ENCODE measurements around the gene TSR3. TPM values are rescaled to one million over a fixed set of nuclear protein-coding genes. Genes with fewer than 3 reads are reported as not detected.

Gene TSR3
- total RNA-seq, 1 experiment from 2014 or later = 20.1 TPM

DNA sequence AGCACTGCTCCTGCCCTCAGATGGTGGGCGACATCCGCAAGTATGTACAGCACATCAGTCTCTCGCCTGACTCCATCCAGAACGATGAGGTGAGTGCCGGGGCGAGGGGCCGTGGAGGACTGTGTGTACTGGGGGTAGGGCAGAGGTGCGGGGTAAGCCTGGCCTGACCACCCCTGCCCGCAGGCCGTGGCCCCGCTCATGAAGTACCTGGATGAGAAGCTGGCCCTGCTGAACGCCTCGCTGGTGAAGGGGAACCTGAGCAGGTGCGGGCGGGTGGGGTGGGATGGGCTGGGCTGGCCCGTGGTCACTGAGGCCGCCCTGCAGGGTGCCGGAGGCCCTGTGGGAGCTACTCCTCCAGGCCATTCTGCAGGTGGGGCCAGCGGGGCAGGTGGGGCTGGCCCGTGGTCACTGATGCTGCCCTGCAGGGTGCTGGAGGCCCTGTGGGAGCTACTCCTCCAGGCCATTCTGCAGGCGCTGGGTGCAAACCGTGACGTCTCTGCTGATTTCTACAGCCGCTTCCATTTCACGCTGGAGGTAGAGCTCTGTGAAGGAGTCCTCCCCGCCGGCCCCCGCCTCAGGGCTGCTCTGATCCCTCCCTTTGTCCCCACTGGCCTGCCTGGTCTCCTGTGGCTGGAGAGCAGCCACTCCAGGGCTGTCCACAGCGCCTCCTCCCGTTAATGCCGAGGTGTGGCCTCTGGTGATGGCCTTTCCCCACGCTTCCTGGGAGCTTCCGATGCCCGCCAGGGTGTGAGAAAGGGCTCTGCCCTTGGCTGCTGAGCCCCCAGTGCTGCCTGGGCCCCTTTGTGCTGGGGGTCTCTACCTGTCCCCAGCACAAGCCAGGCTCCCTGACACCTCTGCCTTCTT, 5.0 kb downstream of the TSR3 start:
- no peaks in the 10 kb centered on the region for H3K9me2 ChIP-seq (replicated peaks; ENCODE audit: insufficient read depth, low read length)
- no peaks in the 10 kb centered on the region for H3K9me3 ChIP-seq (ENCODE audit: low read length)
- no peak overlapping the region for H3K9ac ChIP-seq (ENCODE audit: low read length)
- peaks cover 26% of the 10 kb centered on the region for H3K4me1 ChIP-seq (ENCODE audit: low read length)
- peaks cover 15% of the 10 kb centered on the region for H3K79me2 ChIP-seq (ENCODE audit: low read length)
- no peak overlapping the region for H2AFZ ChIP-seq (ENCODE audit: low read length)
- H3K36me3 ChIP-seq (ENCODE audit: insufficient read depth, low read length) = no peaks in the 10 kb centered on the region
- H4K20me1 ChIP-seq (ENCODE audit: insufficient read depth, low read depth, low read length) = peaks cover 21% of the 10 kb centered on the region; the same call in 1 of the 2 replicates
- DNase-seq = no peak
- no peak overlapping the region for H3K27ac ChIP-seq (ENCODE audit: low read length)
- H3K27me3 ChIP-seq (ENCODE audit: low read length) = no peaks in the 10 kb centered on the region
- no peak overlapping the region for H3K4me2 ChIP-seq (ENCODE audit: low read depth, low read length, poor library complexity, severe bottlenecking)
- no peak overlapping the region for H3K4me3 ChIP-seq (ENCODE audit: low read length)

DNA sequence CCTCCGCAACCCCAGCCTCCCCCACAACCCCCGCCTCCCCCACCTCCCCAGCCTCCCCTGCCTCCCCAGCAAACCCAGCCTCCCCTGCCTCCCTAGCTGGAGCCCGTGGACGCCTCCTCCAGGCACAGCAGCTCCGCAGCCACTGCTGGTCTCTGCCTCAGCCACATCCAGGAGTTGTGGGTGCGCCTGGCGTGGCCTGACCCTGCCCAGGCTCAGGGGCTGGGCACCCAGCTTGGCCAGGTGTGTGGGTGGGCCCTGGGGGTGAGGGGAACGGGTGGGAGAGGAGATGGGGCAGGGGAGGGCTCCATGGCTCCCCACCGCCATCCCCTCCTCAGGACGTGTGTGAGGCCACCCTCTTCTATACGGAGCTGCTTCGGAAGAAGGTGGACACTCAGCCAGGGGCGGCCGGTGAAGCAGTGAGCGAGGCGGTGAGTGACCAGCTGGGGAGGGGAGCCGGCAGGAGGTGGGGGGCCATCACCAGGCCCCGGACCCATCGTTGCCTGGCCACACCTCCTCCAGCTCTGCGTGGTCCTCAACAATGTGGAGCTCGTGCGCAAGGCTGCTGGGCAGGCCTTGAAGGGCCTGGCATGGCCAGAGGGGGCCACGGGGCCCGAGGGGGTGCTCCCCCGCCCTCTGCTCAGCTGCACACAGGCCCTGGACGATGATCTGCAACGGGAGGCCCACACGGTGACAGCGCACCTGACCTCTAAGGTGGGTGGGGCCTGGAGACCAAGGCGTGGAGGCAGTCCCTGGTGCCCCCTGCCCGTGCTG, 5.8 kb downstream of the TSR3 start:
- H3K36me3 ChIP-seq (ENCODE audit: insufficient read depth, low read length) = no peaks in the 10 kb centered on the region
- H3K27me3 ChIP-seq (ENCODE audit: low read length) = no peaks in the 10 kb centered on the region
- H3K4me3 ChIP-seq (ENCODE audit: low read length) = no peak overlapping the region
- H3K4me2 ChIP-seq (ENCODE audit: low read depth, low read length, poor library complexity, severe bottlenecking) = no peak overlapping the region
- no peak overlapping the region for H3K9ac ChIP-seq (ENCODE audit: low read length)
- no peak for DNase-seq
- H3K79me2 ChIP-seq (ENCODE audit: low read length) = peaks cover 8% of the 10 kb centered on the region
- no peak overlapping the region for H3K27ac ChIP-seq (ENCODE audit: low read length)
- H3K4me1 ChIP-seq (ENCODE audit: low read length) = peaks cover 23% of the 10 kb centered on the region
- no peak overlapping the region for H2AFZ ChIP-seq (ENCODE audit: low read length)
- H3K9me2 ChIP-seq (replicated peaks; ENCODE audit: insufficient read depth, low read length) = no peaks in the 10 kb centered on the region
- peaks cover 18% of the 10 kb centered on the region; the same call in 1 of the 2 replicates for H4K20me1 ChIP-seq (ENCODE audit: insufficient read depth, low read depth, low read length)
- H3K9me3 ChIP-seq (ENCODE audit: low read length) = no peaks in the 10 kb centered on the region

DNA sequence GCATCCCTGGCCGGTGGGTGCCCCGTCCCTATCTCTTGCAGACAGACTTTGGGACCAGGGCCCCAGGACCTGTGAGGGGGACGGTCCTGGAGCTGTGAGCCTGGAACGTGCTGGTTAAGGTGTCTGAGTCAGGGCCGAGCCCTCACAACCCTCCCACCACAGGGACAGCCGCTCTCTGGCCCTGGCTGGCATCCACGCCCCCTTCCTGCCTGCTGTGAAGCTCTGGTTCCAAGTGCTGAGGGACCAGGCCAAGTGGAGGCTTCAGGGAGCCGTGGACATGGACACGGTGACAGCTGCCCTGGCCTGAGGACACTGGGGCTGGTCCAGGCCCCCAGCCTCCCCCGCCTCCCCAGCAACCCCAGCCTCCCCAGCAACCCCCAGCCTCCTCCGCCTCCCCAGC, 6.6 kb downstream of the TSR3 start:
- H3K4me2 ChIP-seq (ENCODE audit: low read depth, low read length, poor library complexity, severe bottlenecking) = no peak overlapping the region
- H3K4me3 ChIP-seq (ENCODE audit: low read length) = no peak overlapping the region
- peaks cover under 1% of the 10 kb centered on the region; the same call in 1 of the 2 replicates for H3K79me2 ChIP-seq (ENCODE audit: low read length)
- no peak overlapping the region for H3K9ac ChIP-seq (ENCODE audit: low read length)
- H2AFZ ChIP-seq (ENCODE audit: low read length) = no peak overlapping the region
- H3K4me1 ChIP-seq (ENCODE audit: low read length) = peaks cover 16% of the 10 kb centered on the region
- H3K9me2 ChIP-seq (replicated peaks; ENCODE audit: insufficient read depth, low read length) = no peaks in the 10 kb centered on the region
- no peaks in the 10 kb centered on the region for H3K9me3 ChIP-seq (ENCODE audit: low read length)
- peaks cover 14% of the 10 kb centered on the region; the same call in 1 of the 2 replicates for H4K20me1 ChIP-seq (ENCODE audit: insufficient read depth, low read depth, low read length)
- H3K36me3 ChIP-seq (ENCODE audit: insufficient read depth, low read length) = no peaks in the 10 kb centered on the region
- H3K27ac ChIP-seq (ENCODE audit: low read length) = no peak overlapping the region
- H3K27me3 ChIP-seq (ENCODE audit: low read length) = no peaks in the 10 kb centered on the region
- DNase-seq = no peak

DNA sequence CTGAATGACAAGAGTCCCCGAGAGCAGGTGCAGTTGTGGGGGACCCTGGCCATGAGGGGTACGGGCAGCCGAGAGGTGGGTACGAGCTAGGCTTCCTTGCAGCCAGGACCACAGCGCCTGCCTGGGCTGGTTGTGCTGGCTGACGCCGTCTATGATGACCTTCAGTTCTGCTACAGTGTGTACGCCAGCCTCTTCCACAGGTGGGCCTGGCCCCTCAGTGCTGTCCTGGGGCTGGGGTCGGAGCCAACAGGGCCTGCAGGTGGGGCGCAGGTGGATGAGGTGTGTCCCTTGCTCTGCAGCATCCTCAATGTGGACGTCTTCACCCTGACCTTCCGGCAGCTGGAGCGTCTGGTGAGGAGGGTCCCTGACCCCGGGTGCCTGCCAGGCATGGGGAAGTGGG, 7.2 kb downstream of the TSR3 start:
- no peak for DNase-seq
- Histone ChIP-seq H3K27me3 (ENCODE audit: low read length) (no peaks in the 10 kb centered on the region), H4K20me1 (ENCODE audit: insufficient read depth, low read depth, low read length) (peaks cover 14% of the 10 kb centered on the region; the same call in 1 of the 2 replicates), H3K4me2 (ENCODE audit: low read depth, low read length, poor library complexity, severe bottlenecking) (no peak overlapping the region), H3K4me3 (ENCODE audit: low read length) (no peak overlapping the region), H3K9ac (ENCODE audit: low read length) (no peak overlapping the region), H3K79me2 (ENCODE audit: low read length) (no peaks in the 10 kb centered on the region), H3K36me3 (ENCODE audit: insufficient read depth, low read length) (no peaks in the 10 kb centered on the region), H3K4me1 (ENCODE audit: low read length) (peaks cover 16% of the 10 kb centered on the region), H3K27ac (ENCODE audit: low read length) (no peak overlapping the region), H2AFZ (ENCODE audit: low read length) (no peak overlapping the region), H3K9me2 (replicated peaks; ENCODE audit: insufficient read depth, low read length) (no peaks in the 10 kb centered on the region), H3K9me3 (ENCODE audit: low read length) (no peaks in the 10 kb centered on the region)

DNA sequence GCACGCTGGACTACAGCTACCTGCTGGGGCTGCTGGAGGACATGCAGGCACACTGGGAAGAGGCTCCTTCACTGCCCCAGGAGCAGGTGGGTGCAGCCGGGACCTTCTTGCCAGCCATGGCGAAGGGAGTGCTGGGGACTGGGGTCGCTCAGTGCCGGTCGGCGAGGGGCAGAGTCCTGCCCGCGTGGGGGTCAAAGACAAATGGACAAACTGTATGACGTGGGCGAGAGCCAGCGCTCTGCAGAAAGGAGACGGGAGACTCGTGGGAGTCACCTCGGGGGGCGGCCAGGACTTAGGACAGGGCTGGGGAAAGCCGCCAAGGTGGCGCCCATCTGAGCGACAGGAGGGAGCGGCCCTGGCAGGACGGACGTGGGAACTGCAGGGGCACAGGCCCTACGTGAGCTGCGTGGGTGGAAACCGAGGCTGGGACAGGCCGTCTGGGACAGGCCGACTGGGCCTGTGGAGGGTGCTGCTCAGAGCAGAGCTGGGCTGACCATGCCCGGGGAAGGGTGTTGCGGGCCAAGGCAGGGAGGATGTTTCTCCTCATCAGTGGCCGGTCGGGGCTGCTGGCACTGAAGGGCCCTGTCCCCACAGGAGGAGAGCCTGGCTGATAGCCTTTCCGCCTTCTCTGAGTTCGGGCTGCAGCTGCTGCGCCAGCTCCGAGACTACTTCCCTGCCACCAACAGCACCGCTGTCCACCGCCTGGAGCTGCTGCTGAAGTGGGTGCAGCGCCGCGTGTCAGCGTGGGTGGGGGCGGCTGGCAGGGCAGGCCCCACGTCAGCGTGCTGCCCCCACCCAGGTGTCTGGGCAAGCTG, 8.0 kb downstream of the TSR3 start:
- no peak for DNase-seq
- peak overlapping the region; percentile 24 for H3K4me2 ChIP-seq (ENCODE audit: low read depth, low read length, poor library complexity, severe bottlenecking)
- H3K9me3 ChIP-seq (ENCODE audit: low read length) = no peaks in the 10 kb centered on the region
- no peaks in the 10 kb centered on the region for H3K9me2 ChIP-seq (replicated peaks; ENCODE audit: insufficient read depth, low read length)
- H3K27me3 ChIP-seq (ENCODE audit: low read length) = no peaks in the 10 kb centered on the region
- no peak overlapping the region for H3K9ac ChIP-seq (ENCODE audit: low read length)
- H2AFZ ChIP-seq (ENCODE audit: low read length) = no peak overlapping the region
- no peak overlapping the region for H3K27ac ChIP-seq (ENCODE audit: low read length)
- peaks cover 16% of the 10 kb centered on the region for H3K4me1 ChIP-seq (ENCODE audit: low read length)
- no peaks in the 10 kb centered on the region for H3K79me2 ChIP-seq (ENCODE audit: low read length)
- no peak overlapping the region; the same call in 1 of the 2 replicates for H3K4me3 ChIP-seq (ENCODE audit: low read length)
- no peaks in the 10 kb centered on the region for H3K36me3 ChIP-seq (ENCODE audit: insufficient read depth, low read length)
- H4K20me1 ChIP-seq (ENCODE audit: insufficient read depth, low read depth, low read length) = peaks cover 14% of the 10 kb centered on the region; the same call in 1 of the 2 replicates

DNA sequence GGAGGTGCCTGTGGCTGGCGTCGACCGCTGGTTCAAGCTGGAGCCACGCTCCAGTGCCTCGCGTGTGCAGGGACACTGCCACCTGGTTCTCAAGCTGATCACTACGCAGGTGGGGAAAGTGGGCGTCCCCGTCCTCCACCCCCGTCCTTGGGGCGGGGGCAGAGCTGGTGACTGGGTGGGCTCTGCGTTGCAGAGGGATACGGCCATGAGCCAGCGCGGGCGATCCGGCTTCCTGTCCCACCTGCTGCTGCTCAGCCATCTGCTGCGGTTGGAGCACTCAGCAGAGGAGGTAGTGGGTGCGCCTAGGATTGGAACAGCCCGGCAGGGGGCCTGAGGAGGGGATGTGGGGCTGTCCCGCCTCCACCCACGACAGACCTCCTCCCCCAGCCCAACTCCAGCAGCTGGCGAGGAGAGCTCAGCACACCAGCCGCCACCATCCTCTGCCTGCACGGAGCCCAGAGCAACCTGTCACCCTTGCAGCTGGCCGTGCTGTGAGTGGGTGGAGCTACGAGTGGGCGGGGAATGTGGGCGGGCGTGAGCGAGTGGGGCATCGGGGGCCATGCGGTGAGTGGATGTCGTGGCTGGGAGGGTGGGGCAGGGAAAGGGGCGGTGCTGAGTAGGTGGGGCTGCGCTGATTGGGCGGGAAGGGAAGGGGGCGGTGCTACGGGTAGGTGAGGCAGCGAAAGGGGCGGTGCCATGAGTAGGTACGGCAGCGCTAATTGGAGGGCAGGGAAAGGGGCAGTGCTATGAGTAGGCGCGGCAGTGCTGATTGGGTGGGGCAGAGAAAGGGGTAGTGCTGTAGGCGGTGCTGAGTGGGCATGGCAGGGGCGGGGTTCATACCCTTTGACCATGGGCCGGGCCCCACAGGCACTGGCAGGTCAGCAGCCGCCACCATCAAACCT, 8.9 kb downstream of the TSR3 start:
- Histone ChIP-seq H3K9ac (ENCODE audit: low read length) (no peak overlapping the region), H3K36me3 (ENCODE audit: insufficient read depth, low read length) (no peaks in the 10 kb centered on the region), H3K4me2 (ENCODE audit: low read depth, low read length, poor library complexity, severe bottlenecking) (peak overlapping the region; percentile 61), H3K27me3 (ENCODE audit: low read length) (no peaks in the 10 kb centered on the region), H4K20me1 (ENCODE audit: insufficient read depth, low read depth, low read length) (peaks cover 14% of the 10 kb centered on the region; the same call in 1 of the 2 replicates), H3K4me3 (ENCODE audit: low read length) (no peak overlapping the region; the same call in 1 of the 2 replicates), H3K79me2 (ENCODE audit: low read length) (no peaks in the 10 kb centered on the region), H3K4me1 (ENCODE audit: low read length) (peaks cover 16% of the 10 kb centered on the region), H2AFZ (ENCODE audit: low read length) (no peak overlapping the region), H3K9me2 (replicated peaks; ENCODE audit: insufficient read depth, low read length) (no peaks in the 10 kb centered on the region), H3K27ac (ENCODE audit: low read length) (no peak overlapping the region), H3K9me3 (ENCODE audit: low read length) (no peaks in the 10 kb centered on the region)
- peak; percentile 99 for DNase-seq
